ENCODE results near the gene RBMS3. TPM values are rescaled to one million over a fixed set of nuclear protein-coding genes. Genes with fewer than 3 reads are reported as not detected.

Gene RBMS3
- total and polyA plus RNA-seq, 12 donors = 8.7 to 90.1 (median 51.2) TPM

DNA sequence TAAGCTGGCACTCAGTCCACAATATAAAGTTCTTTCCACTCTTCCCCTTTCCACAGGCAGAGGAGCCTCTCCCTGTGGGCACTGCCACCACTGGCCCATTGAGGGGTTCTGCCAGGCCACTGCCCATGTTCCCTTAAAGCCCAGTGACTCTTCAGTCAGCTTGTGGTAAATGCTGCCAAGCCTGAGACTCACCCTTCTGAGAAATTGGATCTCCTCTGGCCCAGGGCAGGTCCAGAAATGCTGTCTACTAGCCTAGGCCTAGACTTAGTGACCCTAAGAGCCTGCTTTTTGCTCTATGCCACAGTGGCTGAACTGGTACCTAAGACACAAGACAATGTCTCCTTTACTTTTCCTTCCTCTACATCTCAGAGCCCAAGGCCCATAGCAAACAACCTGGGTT lies 295.8 kb downstream of the RBMS3 start:
- H3K4me3 ChIP-seq = no peak overlapping the region
- H3K4me1 ChIP-seq (replicated peaks in 1 of 2) = no peaks in the 10 kb centered on the region
- no peaks in the 10 kb centered on the region for H3K9me3 ChIP-seq (replicated peaks in 1 of 3)
- H3K27me3 ChIP-seq = no peaks in the 10 kb centered on the region
- no peaks in the 10 kb centered on the region for H3K36me3 ChIP-seq (replicated peaks in 1 of 2)
- intact Hi-C loops (cut with DNase I) = no loop called here
- TF ChIP-seq POLR2A (IDR thresholded peaks at IDR 0.05) = no peak
- no peak for TF ChIP-seq CTCF (IDR thresholded peaks at IDR 0.05)
- no peak overlapping the region for H3K27ac ChIP-seq
- DNase-seq = no peak

- Histone ChIP-seq H3K9me3 (replicated peaks in 1 of 3) (no peaks in the 10 kb centered on the region), H3K4me1 (replicated peaks in 1 of 2) (peaks cover 0 to 5% of the 10 kb centered on the region in 2 donors), H3K27me3 (no peaks in the 10 kb centered on the region), H3K27ac (no peak overlapping the region), H3K4me3 (no peak overlapping the region), H3K36me3 (replicated peaks in 1 of 2) (no peaks in the 10 kb centered on the region)
- WGBS, 4 donors = 83 to 93% (median 84%) methylated on average over 2 of the region's 2 CpGs; no CpG with 5 or more reads in 1 of the 4 donors
- intact Hi-C loops (cut with DNase I) = no loop called here
- peak in 4 of 7 donors; percentile 7 to 29 (median 15) for DNase-seq
- no peak for TF ChIP-seq CTCF (IDR thresholded peaks at IDR 0.05)
- TF ChIP-seq POLR2A (IDR thresholded peaks at IDR 0.05) = no peak
Measured at GRCh38 chr3:29577250-29577649, 296.4 kb downstream of the RBMS3 start.

DNA sequence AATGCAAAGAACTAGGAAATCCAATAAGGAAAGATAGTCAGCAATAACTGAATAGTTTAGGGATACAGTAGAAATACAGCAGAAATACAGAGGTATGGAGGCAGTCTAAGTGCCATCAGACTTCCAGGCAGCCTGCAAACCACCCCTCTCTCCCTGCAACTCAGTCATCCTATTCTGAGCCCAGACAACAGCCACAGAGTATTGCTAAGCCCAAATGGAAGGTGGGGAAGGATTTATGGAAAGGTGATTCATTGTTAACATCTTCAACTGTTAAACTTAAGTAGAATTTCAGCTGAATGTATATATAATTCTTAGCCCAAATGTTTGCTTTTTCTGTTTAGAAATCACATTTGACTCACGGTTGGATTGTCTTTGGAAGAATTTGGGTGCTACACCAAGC lies 300.4 kb downstream of the RBMS3 start:
- peaks cover 0 to 23% of the 10 kb centered on the region in 2 donors for H3K4me1 ChIP-seq (replicated peaks in 1 of 2)
- no peak overlapping the region for H3K27ac ChIP-seq
- no peak for DNase-seq
- no peaks in the 10 kb centered on the region for H3K9me3 ChIP-seq (replicated peaks in 1 of 3)
- no peaks in the 10 kb centered on the region for H3K27me3 ChIP-seq
- intact Hi-C loops (cut with DNase I) = no loop called here
- WGBS, 4 donors = 85 to 95% (median 89%) methylated on average over 1 of the region's 1 CpG
- no peak for TF ChIP-seq CTCF (IDR thresholded peaks at IDR 0.05)
- no peak for TF ChIP-seq POLR2A (IDR thresholded peaks at IDR 0.05)
- H3K36me3 ChIP-seq (replicated peaks in 1 of 2) = no peaks in the 10 kb centered on the region
- no peak overlapping the region for H3K4me3 ChIP-seq

GRCh38 chr3:29582273-29582672 lies 301.4 kb downstream of the RBMS3 start:
- no peak for TF ChIP-seq POLR2A (IDR thresholded peaks at IDR 0.05)
- no peak for TF ChIP-seq CTCF (IDR thresholded peaks at IDR 0.05)
- H3K36me3 ChIP-seq (replicated peaks in 1 of 2) = no peaks in the 10 kb centered on the region
- H3K4me3 ChIP-seq = no peak overlapping the region
- no peak overlapping the region for H3K27ac ChIP-seq
- intact Hi-C loops (cut with DNase I) = no loop called here
- WGBS, 4 donors = 61 to 79% (median 69%) methylated on average over 3 of the region's 3 CpGs
- no peaks in the 10 kb centered on the region for H3K27me3 ChIP-seq
- no peaks in the 10 kb centered on the region for H3K9me3 ChIP-seq (replicated peaks in 1 of 3)
- DNase-seq = no peak
- H3K4me1 ChIP-seq (replicated peaks in 1 of 2) = peaks cover 0 to 23% of the 10 kb centered on the region in 2 donors
